HepG2 (cell line): Measurements from ENCODE around the gene MRPL58. TPM values are rescaled to one million over a fixed set of nuclear protein-coding genes. Genes with fewer than 3 reads are reported as not detected.

ENCODE experiments used
- AHR ChIP-seq: IDR thresholded peaks from 2 replicates; pipeline ENCODE4 v1.6.1; 2018; ENCODE audit warnings: missing genetic modification reagents, missing compliant biosample characterization
- ELK4 ChIP-seq: sonication (generic); formaldehyde crosslinking; IDR thresholded peaks from 2 replicates; pipeline ENCODE4 v1.9.0; 2021; ENCODE audit warnings: missing genetic modification reagents, borderline replicate concordance
- FOXK1 ChIP-seq: sonication (generic); formaldehyde crosslinking; IDR thresholded peaks from 2 replicates; pipeline ENCODE4 v1.4.0; 2020; ENCODE audit warnings: low read depth, missing genetic modification reagents, borderline replicate concordance
- IKZF5 ChIP-seq: IDR thresholded peaks from 2 replicates; pipeline ENCODE4 v1.6.1; 2018; ENCODE audit warnings: missing genetic modification reagents, mild to moderate bottlenecking, missing compliant biosample characterization
- KAT2B ChIP-seq: fragments of 150-350 bp; IDR thresholded peaks from 2 replicates; pipeline ENCODE4 v1.6.1; 2014; ENCODE audit warnings: low read depth, low read length, borderline replicate concordance
- MED8 ChIP-seq: sonication (generic); formaldehyde crosslinking; IDR thresholded peaks from 2 replicates; pipeline ENCODE4 v1.8.1; 2023; ENCODE audit warnings: mild to moderate bottlenecking, missing genetic modification reagents; ENCODE audit not compliant: insufficient replicate concordance
- SCMH1 ChIP-seq: sonication (generic); formaldehyde crosslinking; IDR thresholded peaks from 2 replicates; pipeline ENCODE4 v1.9.0; 2021; ENCODE audit warnings: missing genetic modification reagents, mild to moderate bottlenecking, borderline replicate concordance
- THAP7 ChIP-seq: sonication (generic); formaldehyde crosslinking; IDR thresholded peaks from 2 replicates; pipeline ENCODE4 v1.8.1; 2023; ENCODE audit warnings: mild to moderate bottlenecking, missing genetic modification reagents
- ZBED4 ChIP-seq: sonication (generic); formaldehyde crosslinking; IDR thresholded peaks from 2 replicates; pipeline ENCODE4 v1.4.0; 2020; ENCODE audit warnings: missing genetic modification reagents, borderline replicate concordance
- ZBTB43 ChIP-seq: sonication (generic); formaldehyde crosslinking; conservative IDR thresholded peaks from 2 replicates; pipeline ENCODE4 v1.4.0; 2020; ENCODE audit warnings: missing genetic modification reagents
- ZNF276 ChIP-seq: sonication (generic); formaldehyde crosslinking; IDR thresholded peaks from 2 replicates; pipeline ENCODE4 v1.4.0; 2020; ENCODE audit warnings: mild to moderate bottlenecking, low read depth, missing genetic modification reagents
- ZNF607 ChIP-seq: sonication (generic); formaldehyde crosslinking; IDR thresholded peaks from 2 replicates; pipeline ENCODE4 v1.5.1; 2020; ENCODE audit warnings: missing genetic modification reagents, mild to moderate bottlenecking, borderline replicate concordance
- ZNF644 ChIP-seq: IDR thresholded peaks from 2 replicates; pipeline ENCODE4 v1.6.1; 2016; ENCODE audit warnings: low read depth
- ZNF713 ChIP-seq: sonication (generic); formaldehyde crosslinking; IDR thresholded peaks from 2 replicates; pipeline ENCODE4 v1.4.0; 2020; ENCODE audit warnings: mild to moderate bottlenecking, missing genetic modification reagents
- ZSCAN31 ChIP-seq: sonication (generic); formaldehyde crosslinking; IDR thresholded peaks from 2 replicates; pipeline ENCODE4 v1.5.0; 2020; ENCODE audit warnings: low read depth, mild to moderate bottlenecking, missing genetic modification reagents
- polyA plus RNA-seq, 8 experiments: library from polyadenylated mRNA; depleted of rRNA in 3 of 8; stranded (reverse) in 7 of 8; unstranded in 1 of 8; fragments of >200 nt; fragmentation: Illumina TruSeq in 4 of 8; extraction: Trizol in 4 of 8; gene quantifications; 2 replicates each; pipeline versions ENCODE4 v1.2.1 to v1.2.3, GENCODE V29; 2011 to 2016; ENCODE audit warnings: low read depth in 4 of 8, missing spikeins in 1 of 8, mixed read lengths in 1 of 8; ENCODE audit not compliant: insufficient read depth in 1 of 8
- total RNA-seq, 5 experiments: library from RNA; depleted of rRNA; stranded (reverse); fragments of >200 nt; fragmentation: Illumina TruSeq; extraction: Trizol; gene quantifications; 2 replicates each; pipeline ENCODE4 v1.2.3, GENCODE V29; 2016; ENCODE audit warnings: low read depth in 1 of 5

Gene MRPL58
- total and polyA plus RNA-seq, 2 of the 13 experiments (the other 11 are each of a cell fraction or from before 2014, with no cell fraction given) = 44.9 to 68.9 TPM

- TF ChIP-seq ZBED4 (CRISPR knock-in tag) = peak; percentile 99
- TF ChIP-seq THAP7 = 0 out of 2 replicates have a peak, but pooled peaks have one; percentile 92
- TF ChIP-seq ZNF644 (CRISPR knock-in tag) = no peak
- no peak; the same call in 1 of the 2 replicates for TF ChIP-seq ZBTB43
- peak; percentile 79 for TF ChIP-seq ZNF276
- TF ChIP-seq SCMH1 (CRISPR knock-in tag) = no peak
- TF ChIP-seq ZNF607 (CRISPR knock-in tag) = peak; percentile 81; the same call in 1 of the 2 replicates
- TF ChIP-seq MED8 (CRISPR knock-in tag) = peak; percentile 82
- no peak for TF ChIP-seq ELK4 (CRISPR knock-in tag)
- no peak; the same call in 1 of the 2 replicates for TF ChIP-seq ZNF713 (CRISPR knock-in tag)
- TF ChIP-seq KAT2B = no peak
- TF ChIP-seq FOXK1 = peak; percentile 32; the same call in 1 of the 2 replicates
- peak; percentile 92 for TF ChIP-seq IKZF5 (CRISPR knock-in tag)
- TF ChIP-seq AHR (CRISPR knock-in tag) = peak; percentile 73
- TF ChIP-seq ZSCAN31 = peak; percentile 4; the same call in 1 of the 2 replicates
Observed at GRCh38 chr17:75046407-75047289, 34.2 kb downstream of the MRPL58 start, which contains the start of the genes ATP5PD and KCTD2 (continued).
